ENCODE data around the gene IDUA.

Gene IDUA

DNA sequence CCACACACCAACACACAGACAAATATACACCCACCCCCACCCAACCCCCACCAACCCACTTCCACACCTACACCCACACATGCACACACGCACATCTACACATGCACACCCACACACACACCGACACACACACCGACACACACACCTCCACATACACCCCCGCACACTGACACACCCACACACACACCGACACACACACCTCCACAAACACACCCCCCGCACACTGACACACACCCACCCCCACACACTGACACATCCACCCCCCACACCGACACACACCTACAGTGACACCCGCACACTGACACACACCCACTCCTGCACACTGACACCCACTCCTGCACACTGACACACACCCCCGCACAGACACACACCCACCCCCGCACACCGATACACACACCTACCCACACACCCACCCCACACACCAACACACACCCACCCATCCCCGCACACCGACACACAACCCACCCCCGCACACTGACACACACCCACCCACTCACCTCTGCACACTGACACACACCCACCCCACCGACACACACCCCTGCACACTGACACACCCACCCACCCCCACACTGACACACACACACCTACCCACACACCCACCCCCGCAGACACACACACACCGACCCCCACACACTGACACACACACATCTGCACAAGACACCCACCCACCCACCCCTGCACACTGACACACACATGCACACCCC is 55.7 kb downstream of the IDUA start:
- no peak for DNase-seq (ENCODE audit: low read depth)
- TF ChIP-seq CTCF (conservative IDR thresholded peaks at IDR 0.05; ENCODE audit: low read depth, low read length) = no peak
- H3K4me3 ChIP-seq (ENCODE audit: low read depth, low read length) = no peak overlapping the region

DNA sequence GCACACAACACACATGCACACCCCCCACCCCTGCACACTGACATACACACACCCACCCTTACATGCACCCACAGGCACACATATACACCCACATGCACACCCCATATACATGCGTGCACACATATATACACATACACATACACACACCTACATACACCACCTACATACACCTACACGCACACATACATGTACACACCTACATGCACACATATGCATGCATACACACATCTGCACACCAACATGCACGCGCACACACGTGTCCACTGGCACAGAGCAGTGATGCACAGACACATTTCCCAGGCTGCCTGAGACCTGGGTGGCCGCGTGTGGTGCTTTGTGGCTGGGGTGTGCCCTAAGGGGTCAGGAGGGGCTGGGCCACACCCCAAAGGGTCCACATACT is 56.3 kb downstream of the IDUA start:
- no peak overlapping the region for H3K4me3 ChIP-seq (ENCODE audit: low read depth, low read length)
- DNase-seq (ENCODE audit: low read depth) = no peak
- no peak for TF ChIP-seq CTCF (conservative IDR thresholded peaks at IDR 0.05; ENCODE audit: low read depth, low read length)

DNA sequence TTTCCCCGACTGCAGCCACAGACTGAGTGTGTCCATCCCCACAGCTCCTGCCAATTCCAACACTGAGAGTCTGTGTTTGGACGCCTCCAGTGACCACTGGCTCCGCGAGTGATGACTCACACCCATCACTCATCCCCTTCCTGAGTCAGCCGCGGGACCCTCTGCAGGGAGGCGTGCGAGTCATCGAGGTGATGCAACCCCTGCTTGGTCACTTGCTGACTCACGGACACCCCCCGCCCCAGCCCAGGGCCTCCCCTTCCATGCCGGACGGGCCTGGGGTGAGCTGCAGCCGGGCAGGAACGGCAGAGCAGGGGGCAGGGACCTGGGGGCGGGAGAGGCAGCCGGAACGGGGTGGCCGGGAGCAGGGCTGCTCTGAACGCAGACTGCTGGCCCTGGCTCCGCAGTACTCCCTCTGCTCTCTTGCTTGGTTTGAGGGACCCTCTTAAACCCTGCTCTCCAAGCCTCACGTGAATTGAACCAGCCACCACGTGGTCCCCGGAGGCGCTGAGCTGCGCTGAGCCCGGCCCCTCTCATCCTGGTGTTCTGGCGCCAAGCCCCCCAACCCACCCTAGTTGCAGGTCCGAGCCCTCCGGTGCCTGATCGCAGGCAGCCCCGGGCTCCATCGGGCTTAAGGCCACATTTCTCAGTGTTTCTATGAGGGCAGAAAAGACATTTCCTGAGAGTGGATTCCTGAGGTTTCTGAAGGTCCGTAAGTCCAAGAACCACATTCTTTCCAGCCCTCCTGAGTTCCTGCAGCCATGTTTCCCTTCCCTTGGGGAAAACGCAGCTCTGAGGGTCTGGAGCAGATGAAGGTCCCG is 57.0 kb downstream of the IDUA start:
- H3K4me3 ChIP-seq (ENCODE audit: low read depth, low read length) = no peak overlapping the region
- DNase-seq (ENCODE audit: low read depth) = peak; percentile 99
- TF ChIP-seq CTCF (conservative IDR thresholded peaks at IDR 0.05; ENCODE audit: low read depth, low read length) = no peak

GRCh38 chr4:1044469-1045192 is 57.8 kb downstream of the IDUA start:
- no peak for TF ChIP-seq CTCF (conservative IDR thresholded peaks at IDR 0.05; ENCODE audit: low read depth, low read length)
- no peak overlapping the region for H3K4me3 ChIP-seq (ENCODE audit: low read depth, low read length)

DNA sequence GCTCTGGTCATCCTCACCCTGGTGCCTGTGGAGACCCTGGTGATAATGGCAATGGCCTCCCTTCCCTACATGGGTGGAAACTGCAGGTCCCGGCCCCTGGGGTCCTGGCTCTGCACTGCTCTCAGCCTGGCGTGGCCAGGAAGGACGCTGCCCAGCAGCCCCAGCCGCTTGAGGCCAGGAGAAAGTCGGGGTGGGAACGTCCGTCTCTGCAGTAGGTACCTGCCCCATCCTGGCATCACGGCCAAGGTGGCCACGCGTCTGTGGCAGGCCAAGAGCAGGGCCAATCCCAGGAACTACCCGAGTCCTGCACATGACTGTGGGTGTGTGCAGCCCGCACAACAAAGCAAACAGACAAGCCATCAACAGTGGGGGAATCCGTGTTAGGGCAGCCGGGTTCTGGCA is 58.4 kb downstream of the IDUA start:
- no peak overlapping the region for H3K4me3 ChIP-seq (ENCODE audit: low read depth, low read length)
- no peak for DNase-seq (ENCODE audit: low read depth)
- no peak for TF ChIP-seq CTCF (conservative IDR thresholded peaks at IDR 0.05; ENCODE audit: low read depth, low read length)

More at GRCh38 chr4:1044469-1045192, 57.8 kb downstream of the IDUA start:
- no peak for DNase-seq (ENCODE audit: low read depth)

DNA sequence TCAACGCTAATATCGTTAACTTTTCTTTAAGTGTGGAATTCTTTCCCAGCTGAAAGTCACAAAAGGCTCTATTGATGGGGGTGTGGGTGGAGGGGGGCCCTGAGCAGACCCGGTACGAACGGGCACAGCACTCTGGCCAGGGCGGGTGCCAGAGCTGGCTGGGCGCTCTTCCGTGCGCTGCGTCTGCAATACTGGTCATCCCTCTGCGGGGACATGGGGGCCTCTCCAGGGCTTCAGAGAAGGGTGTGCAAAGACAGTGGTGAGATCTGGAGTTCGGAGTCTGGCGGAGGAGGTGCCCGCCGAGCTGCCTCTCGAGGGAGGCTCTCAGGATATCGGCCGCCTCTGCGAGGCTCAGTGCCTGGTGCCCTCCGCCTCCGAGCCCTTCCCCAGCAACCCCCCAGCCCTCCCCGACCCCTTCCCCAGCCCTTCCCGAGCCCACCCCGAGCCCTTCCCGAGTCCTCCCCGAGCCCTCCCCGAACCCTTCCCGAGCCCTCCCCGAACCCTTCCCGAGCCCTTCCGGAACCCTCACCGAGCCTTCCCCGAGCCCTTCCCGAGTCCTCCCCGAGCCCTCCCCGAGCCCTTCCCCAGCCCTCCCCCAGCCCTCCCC is 58.9 kb downstream of the IDUA start:
- no peak for TF ChIP-seq CTCF (conservative IDR thresholded peaks at IDR 0.05; ENCODE audit: low read depth, low read length)

GRCh38 chr4:1046581-1047011 is 59.8 kb downstream of the IDUA start:
- peak; percentile 73 for DNase-seq (ENCODE audit: low read depth)
- H3K4me3 ChIP-seq (ENCODE audit: low read depth, low read length) = peak overlapping the region; percentile 20

More for the DNA sequence above, 58.9 kb downstream of the IDUA start:
- no peak for DNase-seq (ENCODE audit: low read depth)
- no peak overlapping the region for H3K4me3 ChIP-seq (ENCODE audit: low read depth, low read length)

Data from choroid plexus epithelial cell (primary cell).